HEK293 (cell line): ENCODE measurements around the gene PIGB.
"Not testable (repeated sequence)": the region's sequence is repeated elsewhere in the genome, so short reads cannot be mapped to it uniquely, and the experiment has no call there.

Experiments used
- OVOL3 ChIP-seq: fragments of 450-650 bp; formaldehyde crosslinking; IDR thresholded peaks from 2 replicates; pipeline ENCODE4 v1.5.1; 2016; ENCODE audit warnings: missing biosample characterization, missing genetic modification characterization
- YY1 ChIP-seq: fragments of 450-650 bp; formaldehyde crosslinking; IDR thresholded peaks from 2 replicates; pipeline ENCODE4 v1.5.1; 2018; ENCODE audit warnings: missing biosample characterization, missing genetic modification characterization
- ZFP37 ChIP-seq: fragments of 450-650 bp; formaldehyde crosslinking; IDR thresholded peaks from 2 replicates; pipeline ENCODE4 v1.5.1; 2016; ENCODE audit warnings: missing biosample characterization, missing genetic modification characterization
- ZNF174 ChIP-seq: fragments of 450-650 bp; formaldehyde crosslinking; IDR thresholded peaks from 2 replicates; pipeline ENCODE4 v1.5.0; 2017; ENCODE audit warnings: missing biosample characterization, mild to moderate bottlenecking, missing genetic modification characterization
- ZNF555 ChIP-seq: fragments of 450-650 bp; formaldehyde crosslinking; conservative IDR thresholded peaks from 2 replicates; pipeline ENCODE4 v1.5.1; 2017; ENCODE audit warnings: missing biosample characterization, mild to moderate bottlenecking, missing genetic modification characterization, inconsistent platforms
- ZNF561 ChIP-seq: fragments of 450-650 bp; IDR thresholded peaks from 2 replicates; pipeline ENCODE4 v1.5.1; 2018; ENCODE audit warnings: missing biosample characterization, missing genetic modification characterization, borderline replicate concordance
- ZNF776 ChIP-seq: fragments of 450-650 bp; formaldehyde crosslinking; IDR thresholded peaks from 2 replicates; pipeline ENCODE4 v1.5.0; 2017; ENCODE audit warnings: missing biosample characterization, missing genetic modification characterization, borderline replicate concordance
- TF ChIP-seq, protein P1 (sequence below): fragments of 450-650 bp; formaldehyde crosslinking; IDR thresholded peaks from 2 replicates; pipeline ENCODE4 v1.5.1; 2016; ENCODE audit warnings: missing biosample characterization, missing genetic modification characterization
- TF ChIP-seq, protein P2 (sequence below): fragments of 450-650 bp; formaldehyde crosslinking; IDR thresholded peaks from 2 replicates; pipeline ENCODE4 v1.5.1; 2016; ENCODE audit warnings: missing biosample characterization, missing genetic modification characterization
- TF ChIP-seq, protein P3 (sequence below): fragments of 450-650 bp; formaldehyde crosslinking; IDR thresholded peaks from 2 replicates; pipeline ENCODE4 v1.5.1; 2016; ENCODE audit warnings: missing biosample characterization, missing genetic modification characterization

DNA sequence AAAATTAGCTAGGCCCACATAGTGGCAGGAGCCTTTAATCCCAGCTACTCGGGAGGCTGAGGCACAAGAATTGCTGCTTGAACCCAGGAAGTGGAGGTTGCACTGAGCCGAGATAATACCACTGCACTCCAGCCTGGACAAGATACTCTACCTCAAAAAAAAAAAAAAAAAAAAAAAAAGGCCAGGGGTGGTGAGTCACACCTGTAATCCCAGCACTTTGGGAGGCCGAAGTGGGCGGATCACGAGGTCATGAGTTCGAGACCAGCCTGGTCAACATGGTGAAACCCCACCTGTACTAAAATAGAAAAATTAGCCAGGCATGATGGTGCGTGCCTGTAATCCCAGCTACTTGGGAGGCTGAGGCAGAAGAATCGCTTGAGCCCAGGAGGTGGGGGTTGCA is 81.0 kb downstream of the PIGB start:
- TF ChIP-seq, protein P1, sequence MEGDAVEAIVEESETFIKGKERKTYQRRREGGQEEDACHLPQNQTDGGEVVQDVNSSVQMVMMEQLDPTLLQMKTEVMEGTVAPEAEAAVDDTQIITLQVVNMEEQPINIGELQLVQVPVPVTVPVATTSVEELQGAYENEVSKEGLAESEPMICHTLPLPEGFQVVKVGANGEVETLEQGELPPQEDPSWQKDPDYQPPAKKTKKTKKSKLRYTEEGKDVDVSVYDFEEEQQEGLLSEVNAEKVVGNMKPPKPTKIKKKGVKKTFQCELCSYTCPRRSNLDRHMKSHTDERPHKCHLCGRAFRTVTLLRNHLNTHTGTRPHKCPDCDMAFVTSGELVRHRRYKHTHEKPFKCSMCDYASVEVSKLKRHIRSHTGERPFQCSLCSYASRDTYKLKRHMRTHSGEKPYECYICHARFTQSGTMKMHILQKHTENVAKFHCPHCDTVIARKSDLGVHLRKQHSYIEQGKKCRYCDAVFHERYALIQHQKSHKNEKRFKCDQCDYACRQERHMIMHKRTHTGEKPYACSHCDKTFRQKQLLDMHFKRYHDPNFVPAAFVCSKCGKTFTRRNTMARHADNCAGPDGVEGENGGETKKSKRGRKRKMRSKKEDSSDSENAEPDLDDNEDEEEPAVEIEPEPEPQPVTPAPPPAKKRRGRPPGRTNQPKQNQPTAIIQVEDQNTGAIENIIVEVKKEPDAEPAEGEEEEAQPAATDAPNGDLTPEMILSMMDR (tag by site-specific recombination): not testable (repeated sequence)
- not testable (repeated sequence) for TF ChIP-seq ZNF561 (tag by site-specific recombination); OVOL3 (tag by site-specific recombination); YY1 (tag by site-specific recombination); ZNF555; ZNF174; ZFP37; ZNF776 (tag by site-specific recombination)
- TF ChIP-seq, protein P2, sequence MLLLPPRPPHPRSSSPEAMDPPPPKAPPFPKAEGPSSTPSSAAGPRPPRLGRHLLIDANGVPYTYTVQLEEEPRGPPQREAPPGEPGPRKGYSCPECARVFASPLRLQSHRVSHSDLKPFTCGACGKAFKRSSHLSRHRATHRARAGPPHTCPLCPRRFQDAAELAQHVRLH (tag by site-specific recombination): not testable (repeated sequence)
- TF ChIP-seq, protein P3, sequence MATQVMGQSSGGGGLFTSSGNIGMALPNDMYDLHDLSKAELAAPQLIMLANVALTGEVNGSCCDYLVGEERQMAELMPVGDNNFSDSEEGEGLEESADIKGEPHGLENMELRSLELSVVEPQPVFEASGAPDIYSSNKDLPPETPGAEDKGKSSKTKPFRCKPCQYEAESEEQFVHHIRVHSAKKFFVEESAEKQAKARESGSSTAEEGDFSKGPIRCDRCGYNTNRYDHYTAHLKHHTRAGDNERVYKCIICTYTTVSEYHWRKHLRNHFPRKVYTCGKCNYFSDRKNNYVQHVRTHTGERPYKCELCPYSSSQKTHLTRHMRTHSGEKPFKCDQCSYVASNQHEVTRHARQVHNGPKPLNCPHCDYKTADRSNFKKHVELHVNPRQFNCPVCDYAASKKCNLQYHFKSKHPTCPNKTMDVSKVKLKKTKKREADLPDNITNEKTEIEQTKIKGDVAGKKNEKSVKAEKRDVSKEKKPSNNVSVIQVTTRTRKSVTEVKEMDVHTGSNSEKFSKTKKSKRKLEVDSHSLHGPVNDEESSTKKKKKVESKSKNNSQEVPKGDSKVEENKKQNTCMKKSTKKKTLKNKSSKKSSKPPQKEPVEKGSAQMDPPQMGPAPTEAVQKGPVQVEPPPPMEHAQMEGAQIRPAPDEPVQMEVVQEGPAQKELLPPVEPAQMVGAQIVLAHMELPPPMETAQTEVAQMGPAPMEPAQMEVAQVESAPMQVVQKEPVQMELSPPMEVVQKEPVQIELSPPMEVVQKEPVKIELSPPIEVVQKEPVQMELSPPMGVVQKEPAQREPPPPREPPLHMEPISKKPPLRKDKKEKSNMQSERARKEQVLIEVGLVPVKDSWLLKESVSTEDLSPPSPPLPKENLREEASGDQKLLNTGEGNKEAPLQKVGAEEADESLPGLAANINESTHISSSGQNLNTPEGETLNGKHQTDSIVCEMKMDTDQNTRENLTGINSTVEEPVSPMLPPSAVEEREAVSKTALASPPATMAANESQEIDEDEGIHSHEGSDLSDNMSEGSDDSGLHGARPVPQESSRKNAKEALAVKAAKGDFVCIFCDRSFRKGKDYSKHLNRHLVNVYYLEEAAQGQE (tag by site-specific recombination): not testable (repeated sequence)
